HTERT RPE-1 (cell line): ENCODE results near the gene ROBO2.

ENCODE experiments used
- in situ Hi-C: fragments of 300-500 bp; cut with MboI; formaldehyde crosslinking; loops from 4 replicates; pipeline ENCODE4 v1.14.3; 2020; ENCODE audit warnings: low sequenced_read_pairs

Gene ROBO2

GRCh38 chr3:77541203-77541922, 501.5 kb downstream of the ROBO2 start:
- in situ Hi-C loops, result no loop called here

- in situ Hi-C loops, result no loop called here
These were observed 506.3 kb downstream of the ROBO2 start for GRCh38 chr3:77546246-77546645.

GRCh38 chr3:77549034-77549433, 509.1 kb downstream of the ROBO2 start:
- in situ Hi-C loops, result no loop called here

- in situ Hi-C loops, result no loop called here
These were observed 513.3 kb downstream of the ROBO2 start for GRCh38 chr3:77553240-77553639.

GRCh38 chr3:77562089-77562488, 522.2 kb downstream of the ROBO2 start:
- in situ Hi-C loops, result no loop called here

- in situ Hi-C loops, result no loop called here
These were observed 523.1 kb downstream of the ROBO2 start for GRCh38 chr3:77563012-77563411.

GRCh38 chr3:77566055-77566454, 526.2 kb downstream of the ROBO2 start:
- in situ Hi-C loops, result no loop called here

GRCh38 chr3:77571971-77572715, 532.2 kb downstream of the ROBO2 start:
- in situ Hi-C loops, result no loop called here

- in situ Hi-C loops, result no loop called here
These were observed 537.4 kb downstream of the ROBO2 start for GRCh38 chr3:77577264-77577663.

- in situ Hi-C loops, result no loop called here
These were observed 546.3 kb downstream of the ROBO2 start for GRCh38 chr3:77586216-77586615.

- in situ Hi-C loops, result no loop called here
These were observed 549.0 kb downstream of the ROBO2 start for GRCh38 chr3:77588863-77589262.

GRCh38 chr3:77590191-77590590, 550.3 kb downstream of the ROBO2 start:
- in situ Hi-C loops, result no loop called here

- in situ Hi-C loops, result no loop called here
These were observed 555.5 kb downstream of the ROBO2 start for GRCh38 chr3:77595371-77595870.

- in situ Hi-C loops, result no loop called here
These were observed 560.0 kb downstream of the ROBO2 start for GRCh38 chr3:77599948-77600347.

GRCh38 chr3:77601823-77602415, 562.0 kb downstream of the ROBO2 start:
- in situ Hi-C loops, result no loop called here

GRCh38 chr3:77602722-77603121, 562.8 kb downstream of the ROBO2 start:
- in situ Hi-C loops, result no loop called here

GRCh38 chr3:77605308-77605707, 565.4 kb downstream of the ROBO2 start:
- in situ Hi-C loops, result no loop called here

GRCh38 chr3:77605865-77606264, 566.0 kb downstream of the ROBO2 start:
- in situ Hi-C loops, result no loop called here

- in situ Hi-C loops, result no loop called here
These were observed 566.5 kb downstream of the ROBO2 start for GRCh38 chr3:77606372-77606771.

GRCh38 chr3:77618686-77619085, 578.8 kb downstream of the ROBO2 start:
- in situ Hi-C loops, result no loop called here

- in situ Hi-C loops, result no loop called here
These were observed 580.1 kb downstream of the ROBO2 start for GRCh38 chr3:77620009-77620408.

- in situ Hi-C loops, result no loop called here
These were observed 583.6 kb downstream of the ROBO2 start for GRCh38 chr3:77623500-77623899.
